Stimulated activated CD8-positive, alpha-beta memory T cell treated with anti-CD3 and anti-CD28 coated beads, Interleukin-4, amount 100 ng/mL, for 24 hours (primary cell): ENCODE measurements around the gene IMPDH2.

Experiments used
- DNase-seq: peaks from one replicate; pipeline ENCODE4 v3.0.0-alpha.2; 2020; ENCODE audit warnings: low read depth

IMPDH2 gene

GRCh38 chr3:49028673-49029562 is at the start of gene IMPDH2:
IMPDH2 (minus strand) TSS chr3:49029398; CDS start chr3:49029350, 48 bp downstream.
- DNase-seq, result peak; percentile 87

GRCh38 chr3:49076646-49077045 is 47.4 kb upstream of the IMPDH2 start:
- no peak for DNase-seq

- DNase-seq, result no peak
These were observed 46.9 kb upstream of the IMPDH2 start for GRCh38 chr3:49076116-49076515.

GRCh38 chr3:49058011-49058410 is 28.8 kb upstream of the IMPDH2 start:
- no peak for DNase-seq

GRCh38 chr3:49057268-49057667 is 28.1 kb upstream of the IMPDH2 start:
- DNase-seq, result no peak

GRCh38 chr3:49054344-49054862 is 25.2 kb upstream of the IMPDH2 start:
- DNase-seq, result no peak

- no peak for DNase-seq
These were observed 24.3 kb upstream of the IMPDH2 start for GRCh38 chr3:49053543-49053942.

- no peak for DNase-seq
These were observed 6.1 kb upstream of the IMPDH2 start for GRCh38 chr3:49035281-49035680.

GRCh38 chr3:49034650-49035049 is 5.5 kb upstream of the IMPDH2 start:
- no peak for DNase-seq

- no peak for DNase-seq
These were observed 3.6 kb upstream of the IMPDH2 start for GRCh38 chr3:49032646-49033304.

- DNase-seq, result no peak
These were observed 1.1 kb upstream of the IMPDH2 start for GRCh38 chr3:49030321-49030720.

- DNase-seq, result no peak
These were observed 326 bp upstream of the IMPDH2 start for GRCh38 chr3:49029563-49029884.

GRCh38 chr3:49028298-49028672 is 913 bp downstream of the IMPDH2 start:
- DNase-seq, result no peak

GRCh38 chr3:49027634-49028033 is 1.6 kb downstream of the IMPDH2 start:
- DNase-seq, result no peak

GRCh38 chr3:49026536-49026935 is 2.7 kb downstream of the IMPDH2 start:
- DNase-seq, result no peak

GRCh38 chr3:49025793-49026520 is 3.2 kb downstream of the IMPDH2 start:
- no peak for DNase-seq

GRCh38 chr3:49025005-49025792 is 4.0 kb downstream of the IMPDH2 start:
- no peak for DNase-seq

GRCh38 chr3:49024449-49024848 is 4.7 kb downstream of the IMPDH2 start:
- no peak for DNase-seq

GRCh38 chr3:49023775-49024174 is 5.4 kb downstream of the IMPDH2 start:
- DNase-seq, result no peak

- DNase-seq, result no peak
These were observed 6.5 kb downstream of the IMPDH2 start for GRCh38 chr3:49022688-49023171.

GRCh38 chr3:49021813-49022687 is 7.1 kb downstream of the IMPDH2 start, which contains the start of gene NDUFAF3:
NDUFAF3 (plus strand) TSS chr3:49022121; CDS start chr3:49022145, 24 bp downstream.
- DNase-seq, result peak; percentile 88
